GM23248 (cell line): ENCODE data around the gene CEP350.

ENCODE experiments used
- EZH2 ChIP-seq: fragments of 200-600 bp; sonication (generic); IDR thresholded peaks from 2 replicates; pipeline ENCODE4 v1.6.1; 2018; ENCODE audit warnings: antibody characterized with exemption, mild to moderate bottlenecking; ENCODE audit not compliant: insufficient read depth, poor library complexity, severe bottlenecking
- EZH2phosphoT487 ChIP-seq: fragments of 200-600 bp; sonication (generic); IDR thresholded peaks from 2 replicates; pipeline ENCODE4 v1.6.1; 2018; ENCODE audit warnings: antibody characterized with exemption, moderate library complexity, mild to moderate bottlenecking, low read depth; ENCODE audit not compliant: insufficient read depth

GRCh38 chr1:180092931-180093650, 138.5 kb downstream of the CEP350 start:
- TF ChIP-seq EZH2phosphoT487 (no peak), EZH2 (no peak)
